Mammary epithelial cell (primary cell): Measurements from ENCODE around the gene GPRC5D.

Experiments
- EZH2 ChIP-seq: IDR thresholded peaks from 2 replicates; pipeline ENCODE4 v1.6.1; 2012; ENCODE audit warnings: low read length, inconsistent platforms, borderline replicate concordance
- TF ChIP-seq, protein P1 (sequence below), 2 donors: IDR thresholded peaks in 1 of 2; conservative IDR thresholded peaks in 1 of 2; 2 replicates each; pipeline ENCODE4 v1.5.1; 2011 to 2012; ENCODE audit warnings: inconsistent platforms in 2 of 2, low read length in 2 of 2, mild to moderate bottlenecking in 2 of 2, control low read depth in 1 of 2, low read depth in 1 of 2; ENCODE audit not compliant: insufficient read depth in 1 of 2; ENCODE audit errors: extremely low read depth in 1 of 2

DNA sequence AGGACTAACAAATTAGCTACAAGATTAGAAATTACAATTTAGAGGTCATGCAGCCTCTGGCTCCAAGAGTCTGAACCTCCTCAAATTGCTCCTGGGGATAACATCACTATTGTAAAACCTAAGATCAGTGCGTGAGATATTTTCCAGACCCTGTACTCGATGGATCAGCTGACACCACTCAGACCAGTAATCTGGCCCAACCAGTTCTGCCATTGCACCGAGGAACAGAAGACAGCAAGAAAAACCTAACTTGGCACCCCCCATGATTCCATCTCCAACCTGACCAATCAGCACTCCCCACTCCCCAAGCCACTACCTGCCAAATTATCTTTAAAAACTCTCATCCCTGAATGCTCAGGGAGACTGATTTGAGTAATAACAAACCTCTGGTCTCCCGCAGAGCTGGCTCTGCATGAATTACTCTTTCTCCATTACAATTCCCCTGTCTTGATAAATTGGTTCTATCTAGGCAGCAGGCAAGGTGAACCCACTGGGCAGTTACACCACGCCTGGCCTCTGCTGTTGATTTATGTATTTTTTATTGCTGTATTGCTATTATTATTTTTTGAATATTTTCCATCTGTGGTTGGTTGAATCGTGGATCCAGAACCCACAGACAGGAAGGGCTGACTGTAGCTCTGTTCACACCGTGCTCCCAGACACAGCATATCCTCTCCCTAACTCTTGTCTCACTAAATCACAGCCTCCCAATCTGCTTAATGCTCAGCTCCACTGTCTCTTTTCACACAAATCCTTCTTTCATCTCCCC, 38.9 kb upstream of the GPRC5D start:
- TF ChIP-seq, protein P1, sequence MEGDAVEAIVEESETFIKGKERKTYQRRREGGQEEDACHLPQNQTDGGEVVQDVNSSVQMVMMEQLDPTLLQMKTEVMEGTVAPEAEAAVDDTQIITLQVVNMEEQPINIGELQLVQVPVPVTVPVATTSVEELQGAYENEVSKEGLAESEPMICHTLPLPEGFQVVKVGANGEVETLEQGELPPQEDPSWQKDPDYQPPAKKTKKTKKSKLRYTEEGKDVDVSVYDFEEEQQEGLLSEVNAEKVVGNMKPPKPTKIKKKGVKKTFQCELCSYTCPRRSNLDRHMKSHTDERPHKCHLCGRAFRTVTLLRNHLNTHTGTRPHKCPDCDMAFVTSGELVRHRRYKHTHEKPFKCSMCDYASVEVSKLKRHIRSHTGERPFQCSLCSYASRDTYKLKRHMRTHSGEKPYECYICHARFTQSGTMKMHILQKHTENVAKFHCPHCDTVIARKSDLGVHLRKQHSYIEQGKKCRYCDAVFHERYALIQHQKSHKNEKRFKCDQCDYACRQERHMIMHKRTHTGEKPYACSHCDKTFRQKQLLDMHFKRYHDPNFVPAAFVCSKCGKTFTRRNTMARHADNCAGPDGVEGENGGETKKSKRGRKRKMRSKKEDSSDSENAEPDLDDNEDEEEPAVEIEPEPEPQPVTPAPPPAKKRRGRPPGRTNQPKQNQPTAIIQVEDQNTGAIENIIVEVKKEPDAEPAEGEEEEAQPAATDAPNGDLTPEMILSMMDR (conservative IDR thresholded peaks at IDR 0.05 in 1 of 2, IDR thresholded peaks at IDR 0.05 in 1 of 2; ENCODE audit: extremely low read depth in 1 of 2, insufficient read depth in 1 of 2, low read depth in 1 of 2, low read length in 2 of 2), result no peak
- TF ChIP-seq EZH2, result no peak
